Measurements from ENCODE around the gene TDO2.

GRCh38 chr4:155943605-155944291 is 40.3 kb downstream of the TDO2 start:
- TF ChIP-seq YY1 (IDR thresholded peaks at IDR 0.05; ENCODE audit: insufficient read depth, insufficient read length) = no peak
- no peak for TF ChIP-seq ZNF274 (IDR thresholded peaks at IDR 0.05; ENCODE audit: low read depth, low read length)
